ENCODE measurements around the gene DPT.
A peak's percentile ranks its signal among the peaks of the same experiment; 100 is the strongest.

DPT gene

GRCh38 chr1:168767894-168768584, 39.0 kb upstream of the DPT start:
- peak; percentile 16 to 82 for DNase-seq (ENCODE audit: low read depth in 2 of 2)
- no peak overlapping the region for H3K4me3 ChIP-seq (replicated peaks in 1 of 2; ENCODE audit: low read depth in 2 of 2, low read length in 2 of 2)
- no peak for TF ChIP-seq CTCF (IDR thresholded peaks at IDR 0.05; ENCODE audit: low read depth, low read length)

GRCh38 chr1:168766568-168766967, 37.6 kb upstream of the DPT start:
- no peak for TF ChIP-seq CTCF (IDR thresholded peaks at IDR 0.05; ENCODE audit: low read depth, low read length)
- H3K4me3 ChIP-seq (replicated peaks in 1 of 2; ENCODE audit: low read depth in 2 of 2, low read length in 2 of 2), result no peak overlapping the region
- DNase-seq (ENCODE audit: low read depth in 2 of 2), result no peak

GRCh38 chr1:168763031-168763430, 34.0 kb upstream of the DPT start:
- H3K4me3 ChIP-seq (replicated peaks in 1 of 2; ENCODE audit: low read depth in 2 of 2, low read length in 2 of 2), result no peak overlapping the region
- no peak for TF ChIP-seq CTCF (IDR thresholded peaks at IDR 0.05; ENCODE audit: low read depth, low read length)
- DNase-seq (ENCODE audit: low read depth in 2 of 2), result no peak

- H3K4me3 ChIP-seq (replicated peaks in 1 of 2; ENCODE audit: low read depth in 2 of 2, low read length in 2 of 2), result no peak overlapping the region
- no peak for DNase-seq (ENCODE audit: low read depth in 2 of 2)
- no peak for TF ChIP-seq CTCF (IDR thresholded peaks at IDR 0.05; ENCODE audit: low read depth, low read length)
Measured at GRCh38 chr1:168762473-168762872, 33.5 kb upstream of the DPT start.

GRCh38 chr1:168760781-168761180, 31.8 kb upstream of the DPT start:
- no peak for DNase-seq (ENCODE audit: low read depth in 2 of 2)
- TF ChIP-seq CTCF (IDR thresholded peaks at IDR 0.05; ENCODE audit: low read depth, low read length), result no peak
- H3K4me3 ChIP-seq (replicated peaks in 1 of 2; ENCODE audit: low read depth in 2 of 2, low read length in 2 of 2), result no peak overlapping the region

GRCh38 chr1:168760241-168760640, 31.2 kb upstream of the DPT start:
- no peak for DNase-seq (ENCODE audit: low read depth in 2 of 2)
- no peak for TF ChIP-seq CTCF (IDR thresholded peaks at IDR 0.05; ENCODE audit: low read depth, low read length)
- no peak overlapping the region for H3K4me3 ChIP-seq (replicated peaks in 1 of 2; ENCODE audit: low read depth in 2 of 2, low read length in 2 of 2)

GRCh38 chr1:168759077-168759476, 30.1 kb upstream of the DPT start:
- DNase-seq (ENCODE audit: low read depth in 2 of 2), result no peak
- no peak overlapping the region for H3K4me3 ChIP-seq (replicated peaks in 1 of 2; ENCODE audit: low read depth in 2 of 2, low read length in 2 of 2)
- no peak for TF ChIP-seq CTCF (IDR thresholded peaks at IDR 0.05; ENCODE audit: low read depth, low read length)

All from cardiac fibroblast (primary cell).